Esophagus muscularis mucosa (tissue), 3 donors: ENCODE measurements around the gene SYNGR1.

Source experiments
- POLR2AphosphoS5 ChIP-seq, 2 donors: sonication (generic); formaldehyde crosslinking; IDR thresholded peaks; one replicate each; pipeline ENCODE4 v1.6.1; 2017; ENCODE audit warnings: antibody characterized with exemption in 2 of 2
- TF ChIP-seq, protein P1 (sequence below), 3 experiments: fragments of 200-600 bp in 2 of 3; fragments of 450-650 bp in 1 of 3; sonication (generic) in 2 of 3; IDR thresholded peaks; one replicate each; pipeline ENCODE4 v1.5.1; 2017 to 2019; ENCODE audit warnings: antibody characterized with exemption in 3 of 3, mild to moderate bottlenecking in 2 of 3, moderate library complexity in 1 of 3

DNA sequence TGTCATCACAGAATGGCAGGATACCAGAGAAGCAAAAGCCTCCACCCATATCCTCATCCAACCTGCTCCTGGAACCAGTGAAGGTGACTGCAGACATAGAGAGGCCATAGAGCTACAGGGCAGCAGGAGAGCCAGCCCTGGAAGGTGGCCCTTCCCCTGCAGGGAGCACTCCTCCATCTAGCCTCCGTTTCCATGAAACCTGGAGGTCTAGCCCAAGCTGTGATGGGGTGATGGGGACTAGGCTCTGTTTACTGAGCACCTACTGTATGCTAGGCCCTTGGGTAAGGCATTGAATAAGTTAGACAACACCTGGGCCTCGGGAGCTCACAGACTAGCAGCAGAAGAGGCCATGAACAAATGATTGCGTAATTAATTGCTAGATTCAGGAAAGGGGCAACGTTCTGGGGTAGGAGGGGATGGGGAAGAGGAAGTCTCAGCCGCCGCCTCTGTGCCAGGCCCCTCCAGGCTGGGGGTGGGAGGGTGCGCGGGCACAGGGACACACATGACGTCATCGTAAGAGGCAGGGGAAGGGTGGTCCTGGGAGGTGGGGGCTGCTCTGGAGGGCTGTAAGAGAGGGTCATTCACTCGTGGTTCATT lies 784 bp upstream of the SYNGR1 start:
- TF ChIP-seq, protein P1, sequence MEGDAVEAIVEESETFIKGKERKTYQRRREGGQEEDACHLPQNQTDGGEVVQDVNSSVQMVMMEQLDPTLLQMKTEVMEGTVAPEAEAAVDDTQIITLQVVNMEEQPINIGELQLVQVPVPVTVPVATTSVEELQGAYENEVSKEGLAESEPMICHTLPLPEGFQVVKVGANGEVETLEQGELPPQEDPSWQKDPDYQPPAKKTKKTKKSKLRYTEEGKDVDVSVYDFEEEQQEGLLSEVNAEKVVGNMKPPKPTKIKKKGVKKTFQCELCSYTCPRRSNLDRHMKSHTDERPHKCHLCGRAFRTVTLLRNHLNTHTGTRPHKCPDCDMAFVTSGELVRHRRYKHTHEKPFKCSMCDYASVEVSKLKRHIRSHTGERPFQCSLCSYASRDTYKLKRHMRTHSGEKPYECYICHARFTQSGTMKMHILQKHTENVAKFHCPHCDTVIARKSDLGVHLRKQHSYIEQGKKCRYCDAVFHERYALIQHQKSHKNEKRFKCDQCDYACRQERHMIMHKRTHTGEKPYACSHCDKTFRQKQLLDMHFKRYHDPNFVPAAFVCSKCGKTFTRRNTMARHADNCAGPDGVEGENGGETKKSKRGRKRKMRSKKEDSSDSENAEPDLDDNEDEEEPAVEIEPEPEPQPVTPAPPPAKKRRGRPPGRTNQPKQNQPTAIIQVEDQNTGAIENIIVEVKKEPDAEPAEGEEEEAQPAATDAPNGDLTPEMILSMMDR (IDR thresholded peaks at IDR 0.05), result no peak
- TF ChIP-seq POLR2AphosphoS5 (IDR thresholded peaks at IDR 0.05), result no peak
